GM19395 (cell line): ENCODE data around the gene MAP3K6.

ENCODE experiments used
- ATAC-seq: cut with Tn5 transposase; IDR thresholded peaks from one replicate; pipeline ENCODE4 v1.9.1; 2021; ENCODE audit warnings: mild to moderate bottlenecking, moderate library complexity; ENCODE audit not compliant: unreplicated experiment

MAP3K6 gene

DNA sequence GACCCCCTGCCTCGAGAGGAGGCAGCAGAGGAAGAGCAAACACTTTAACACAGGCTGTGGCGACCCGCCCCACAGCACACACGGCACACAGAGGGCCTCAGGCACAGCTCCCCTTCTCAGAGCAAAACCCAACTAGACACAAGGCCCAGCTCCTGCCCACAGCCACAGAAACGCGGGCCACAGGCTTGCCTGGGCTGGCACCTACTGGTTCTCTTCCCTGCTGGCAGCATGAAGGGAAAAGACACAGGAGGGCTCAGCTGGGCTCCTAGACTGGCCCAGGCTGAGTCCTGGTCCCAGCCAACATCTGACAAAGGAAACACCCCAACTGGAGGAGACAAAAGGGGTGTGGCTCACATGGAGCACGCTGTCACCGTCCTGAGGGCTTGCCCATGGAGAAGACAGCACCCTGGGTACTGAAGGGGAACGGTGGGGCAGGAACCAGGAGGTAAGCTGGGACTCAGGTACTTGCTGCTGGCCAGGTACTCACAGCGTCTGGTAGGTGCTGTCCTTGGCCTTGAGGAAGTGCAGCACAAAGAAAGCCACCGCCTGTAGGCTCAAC lies 12.9 kb upstream of the MAP3K6 start:
- no peak for ATAC-seq

GRCh38 chr1:27377760-27378495 lies 11.2 kb upstream of the MAP3K6 start:
- no peak for ATAC-seq

- no peak for ATAC-seq
Measured at GRCh38 chr1:27374362-27375086, 7.8 kb upstream of the MAP3K6 start, which contains the start of gene FCN3. Gene FCN3, minus strand, starts transcription at chr1:27374824. Its CDS starts 6 bp downstream, at chr1:27374818.

GRCh38 chr1:27372808-27373690 lies 6.3 kb upstream of the MAP3K6 start:
- ATAC-seq, result no peak

- ATAC-seq, result no peak
Measured at GRCh38 chr1:27372022-27372807, 5.5 kb upstream of the MAP3K6 start.

GRCh38 chr1:27368869-27369582 lies 2.3 kb upstream of the MAP3K6 start:
- ATAC-seq, result no peak

GRCh38 chr1:27367160-27367650 lies 444 bp upstream of the MAP3K6 start:
- no peak for ATAC-seq

DNA sequence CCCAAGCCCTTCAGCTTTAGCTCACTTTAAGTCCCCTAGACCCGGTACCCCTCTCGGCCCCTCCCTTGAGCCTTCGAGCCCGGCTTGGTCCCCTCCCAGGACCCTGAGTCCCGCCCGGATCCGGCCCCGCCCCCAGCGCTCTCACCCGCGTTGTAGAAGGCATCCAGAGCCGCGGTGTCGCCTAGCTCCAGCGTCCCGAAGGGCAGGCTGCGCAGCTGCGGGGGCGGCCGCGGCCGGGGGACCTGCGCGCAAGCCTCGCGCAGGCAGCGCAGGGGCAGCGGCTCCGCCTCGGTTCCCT lies 699 bp downstream of the MAP3K6 start:
- no peak for ATAC-seq

DNA sequence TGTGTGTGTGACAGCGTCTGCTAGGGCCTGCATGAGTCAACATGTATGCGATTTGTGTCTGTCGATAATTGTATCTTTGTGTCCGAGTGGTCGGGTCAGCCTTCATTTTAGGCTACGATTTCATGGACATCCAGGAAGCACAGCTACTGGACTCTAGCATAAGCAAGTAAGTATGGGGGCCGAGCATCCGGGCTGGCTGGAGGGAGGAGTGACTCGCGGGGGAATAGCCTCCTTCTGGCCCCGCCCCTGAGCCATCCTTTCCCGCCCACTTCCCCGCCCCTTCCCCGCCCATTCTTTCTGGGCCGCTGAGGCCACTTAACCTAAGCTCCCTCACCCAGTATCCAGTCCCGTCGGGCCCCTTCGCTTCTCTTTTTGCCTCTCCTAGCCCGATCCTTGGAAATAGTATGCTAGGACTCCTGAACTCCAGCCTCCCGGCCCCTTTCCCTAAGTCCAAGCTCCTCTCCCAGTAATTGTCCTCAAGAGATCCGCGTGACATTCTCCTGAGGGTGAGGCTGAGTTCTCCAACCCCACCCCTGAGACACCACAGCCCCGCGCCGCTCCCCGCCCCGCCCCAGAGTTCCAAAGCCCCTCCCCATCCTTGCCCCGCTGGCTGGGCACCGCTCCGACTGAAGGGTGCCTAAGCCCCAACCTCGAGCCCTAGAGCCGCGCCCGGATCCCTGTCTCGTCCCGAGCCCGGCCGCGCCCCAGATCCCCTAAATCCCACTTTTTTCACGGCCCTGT lies 1.2 kb downstream of the MAP3K6 start:
- ATAC-seq, result no peak

DNA sequence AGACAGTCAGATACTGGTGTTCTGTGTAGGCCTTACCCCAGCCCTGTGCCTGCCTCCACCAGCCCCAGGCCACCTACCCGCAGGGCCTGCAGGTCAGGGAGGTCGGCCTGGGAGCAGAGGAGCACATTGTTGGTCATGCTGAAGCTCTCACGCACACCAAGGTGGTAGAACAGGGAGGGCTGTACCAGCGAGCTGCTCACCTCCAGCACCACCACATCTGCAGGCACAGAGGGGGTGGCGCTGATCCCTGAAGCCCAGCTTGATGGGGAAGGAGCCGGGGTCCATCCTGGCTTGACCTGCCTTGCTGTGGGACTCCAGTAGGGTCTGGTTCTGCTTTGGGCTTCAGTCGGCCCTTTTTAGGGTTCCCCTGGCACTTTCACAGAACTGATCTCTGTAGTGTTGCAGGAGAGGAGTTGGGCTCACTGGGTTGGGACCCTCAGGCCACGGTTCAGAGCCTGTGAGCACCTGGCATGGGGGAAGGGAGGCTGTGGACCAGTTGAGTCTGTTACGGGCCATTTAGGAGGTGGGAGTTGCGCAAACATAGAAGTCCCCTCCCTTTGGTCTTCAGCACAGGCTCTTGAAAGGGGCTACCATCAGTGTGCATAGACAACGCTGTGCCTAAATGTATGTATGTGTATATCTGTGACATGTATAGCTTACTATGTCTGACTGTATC lies 1.9 kb downstream of the MAP3K6 start:
- no peak for ATAC-seq

GRCh38 chr1:27363766-27364695 lies 2.7 kb downstream of the MAP3K6 start:
- ATAC-seq, result no peak

- ATAC-seq, result no peak
Measured at GRCh38 chr1:27361553-27361952, 5.2 kb downstream of the MAP3K6 start.

DNA sequence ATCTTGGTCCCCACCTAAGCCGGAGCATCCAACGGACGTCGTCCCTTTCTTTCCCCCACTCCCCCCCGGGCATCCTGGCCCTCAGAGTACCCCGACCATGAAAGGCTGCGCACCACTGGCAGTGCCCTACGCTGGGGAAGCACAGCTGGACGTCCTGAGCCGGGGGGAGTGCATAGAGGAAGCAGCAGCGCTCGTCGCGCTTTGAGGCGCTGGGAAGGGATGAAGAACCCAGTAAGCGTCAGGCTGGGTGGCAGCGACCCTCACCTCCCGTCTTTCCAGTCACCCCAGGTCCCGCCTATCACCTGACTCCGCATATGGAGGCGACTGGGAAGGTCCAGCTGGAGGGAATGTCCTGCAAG lies 5.7 kb downstream of the MAP3K6 start:
- no peak for ATAC-seq

- no peak for ATAC-seq
Measured at GRCh38 chr1:27360159-27361043, 6.4 kb downstream of the MAP3K6 start.

DNA sequence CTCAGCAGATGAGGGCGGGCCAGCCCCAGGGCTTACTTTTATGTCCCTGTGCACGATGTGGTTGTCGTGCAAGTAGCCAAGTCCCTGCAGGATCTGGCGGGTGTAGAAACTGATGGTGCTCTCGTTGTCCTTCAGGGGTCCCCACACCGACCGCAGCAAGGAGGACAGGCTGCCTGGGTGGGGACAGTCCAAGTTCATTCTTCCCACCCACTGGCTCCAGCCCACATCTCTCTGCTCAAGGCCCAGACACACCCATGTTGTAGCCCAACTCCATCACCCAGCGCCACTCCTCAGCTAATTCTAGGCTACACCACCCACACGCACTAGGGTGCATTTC lies 7.0 kb downstream of the MAP3K6 start:
- ATAC-seq, result no peak

DNA sequence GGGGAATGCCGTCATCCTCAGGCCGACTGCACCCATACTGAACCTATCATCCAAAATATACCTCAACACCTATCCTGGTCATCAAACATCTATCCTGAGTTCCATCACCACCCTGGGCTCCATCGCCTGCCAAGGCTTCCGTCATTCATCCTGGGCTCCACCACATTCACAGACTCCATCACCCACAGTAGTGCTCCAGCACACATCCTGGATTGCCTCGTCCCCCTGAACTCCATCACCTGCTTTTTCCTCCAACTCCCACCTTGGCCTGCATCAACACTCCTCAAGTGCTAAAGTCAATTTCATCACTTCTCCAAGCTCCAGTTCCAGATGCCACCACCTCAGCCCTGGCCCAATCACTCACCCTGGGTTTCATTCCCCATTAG lies 7.8 kb downstream of the MAP3K6 start:
- ATAC-seq, result no peak
